K562 (cell line): ENCODE data around the gene RFESD. TPM values are rescaled to one million over a fixed set of nuclear protein-coding genes. Genes with fewer than 3 reads are reported as not detected.

Experiments used
- CBX5 ChIP-seq: IDR thresholded peaks from 2 replicates; pipeline ENCODE4 v1.6.1; 2014; ENCODE audit warnings: low read depth, borderline replicate concordance
- GMEB1 ChIP-seq: fragments of 250-450 bp; sonication (Bioruptor Pico); IDR thresholded peaks from 2 replicates; pipeline ENCODE4 v1.4.0; 2020; ENCODE audit warnings: mild to moderate bottlenecking
- HDAC2 ChIP-seq: fragments of 450-650 bp; IDR thresholded peaks from 2 replicates; pipeline ENCODE4 v1.6.1; 2016; ENCODE audit warnings: mild to moderate bottlenecking
- HMGN3 ChIP-seq: IDR thresholded peaks from 2 replicates; pipeline ENCODE4 v1.6.1; 2011; ENCODE audit warnings: borderline replicate concordance, low read depth, mild to moderate bottlenecking, mixed read lengths, low read length; ENCODE audit not compliant: insufficient read length; ENCODE audit errors: extremely low read depth
- IFI16 ChIP-seq: fragments of 250-450 bp; sonication (Bioruptor Pico); IDR thresholded peaks from 2 replicates; pipeline ENCODE4 v2.1.2; 2022; ENCODE audit warnings: mild to moderate bottlenecking, inconsistent platforms
- MAZ ChIP-seq, 2 experiments: fragments of 450-650 bp in 1 of 2; sonication (generic) in 1 of 2; formaldehyde crosslinking; IDR thresholded peaks in 1 of 2; conservative IDR thresholded peaks in 1 of 2; 2 replicates each; pipeline versions ENCODE4 v1.4.0 to v1.5.0; 2020; ENCODE audit warnings: mild to moderate bottlenecking in 1 of 2, missing genetic modification reagents in 1 of 2
- NFE2L1 ChIP-seq: fragments of 450-650 bp; IDR thresholded peaks from 2 replicates; pipeline ENCODE4 v1.6.1; 2016; ENCODE audit warnings: missing genetic modification characterization, low read depth, mild to moderate bottlenecking, missing compliant biosample characterization, moderate library complexity, borderline replicate concordance
- RERE ChIP-seq: sonication (generic); formaldehyde crosslinking; IDR thresholded peaks from 2 replicates; pipeline ENCODE4 v1.8.0; 2023; ENCODE audit warnings: missing genetic modification reagents, mild to moderate bottlenecking, borderline replicate concordance
- RFX7 ChIP-seq: fragments of 250-450 bp; sonication (Bioruptor Pico); IDR thresholded peaks from 2 replicates; pipeline ENCODE4 v1.5.1; 2021; ENCODE audit warnings: mild to moderate bottlenecking
- ZBTB11 ChIP-seq, 3 experiments: fragments of 200-800 bp in 1 of 3; fragments of 250-450 bp in 1 of 3; fragments of 450-650 bp in 1 of 3; sonication (Bioruptor Pico) in 1 of 3; sonication (Bioruptor generic) in 1 of 3; formaldehyde crosslinking in 1 of 3; IDR thresholded peaks; 2 replicates each; pipeline versions ENCODE4 v1.6.1 to v1.8.0; 2016 to 2022; ENCODE audit warnings: mild to moderate bottlenecking in 2 of 3, missing genetic modification characterization in 2 of 3, missing compliant biosample characterization in 1 of 3, moderate library complexity in 1 of 3
- ZEB2 ChIP-seq: fragments of 450-650 bp; IDR thresholded peaks from 2 replicates; pipeline ENCODE4 v1.6.1; 2016
- ZNF740 ChIP-seq, 3 experiments: fragments of 200-800 bp in 1 of 3; sonication (Bioruptor generic) in 1 of 3; sonication (generic) in 1 of 3; formaldehyde crosslinking in 1 of 3; IDR thresholded peaks; 2 replicates each; pipeline versions ENCODE4 v1.6.1 to v1.8.0; 2016 to 2022; ENCODE audit warnings: mild to moderate bottlenecking in 2 of 3, missing compliant biosample characterization in 2 of 3, missing genetic modification characterization in 2 of 3, missing genetic modification reagents in 1 of 3
- polyA plus RNA-seq, 8 experiments: library from polyadenylated mRNA; depleted of rRNA in 4 of 8; stranded (reverse) in 5 of 8; unstranded in 3 of 8; fragments of >200 nt; fragmentation: Nextera tagmentation in 2 of 8; fragmentation: Illumina TruSeq in 1 of 8; extraction: Ambion mirVana in 2 of 8; extraction: Trizol in 1 of 8; gene quantifications; 2 replicates each; pipeline versions ENCODE4 v1.2.1 to v1.2.3, GENCODE V29; 2011 to 2014; ENCODE audit warnings: inconsistent platforms in 1 of 8, missing spikeins in 1 of 8
- total RNA-seq, 7 experiments: library from RNA; depleted of rRNA in 6 of 7; stranded (reverse); fragments of >200 nt in 6 of 7; fragmentation: Illumina TruSeq in 2 of 7; extraction: Trizol in 2 of 7; gene quantifications; 2 replicates each; pipeline versions ENCODE4 v1.2.1 to v1.2.3, GENCODE V29; 2011 to 2021; ENCODE audit warnings: low replicate concordance in 1 of 7

RFESD gene
- total and polyA plus RNA-seq, 9 of the 15 experiments (the other 6 are each of a cell fraction or from before 2014, with no cell fraction given) = 62.3 to 600 (median 140) TPM

GRCh38 chr5:95697781-95698681 lies 51.5 kb downstream of the RFESD start (continued):
- TF ChIP-seq ZEB2 (no peak), HMGN3 (no peak), RFX7 (CRISPR knock-in tag) (no peak), CBX5 (no peak), ZNF740 (CRISPR knock-in tag; IDR thresholded peaks at IDR 0.05) (no peak), ZNF740 (tag; IDR thresholded peaks at IDR 0.05) (no peak), ZBTB11 (CRISPR knock-in tag; IDR thresholded peaks at IDR 0.05) (no peak), NFE2L1 (tag) (no peak), IFI16 (CRISPR knock-in tag) (no peak), MAZ (CRISPR knock-in tag; conservative IDR thresholded peaks at IDR 0.05 in 1 of 2, IDR thresholded peaks at IDR 0.05 in 1 of 2) (0 out of 4 replicates have a peak, but pooled peaks of 1 of the 2 experiments have one; percentile 5), RERE (CRISPR knock-in tag) (no peak), HDAC2 (no peak), GMEB1 (no peak)
